Endothelial cell of hepatic sinusoid (primary cell): Measurements from ENCODE around the gene FGD6.
"Not testable (repeated sequence)": the region's sequence is repeated elsewhere in the genome, so short reads cannot be mapped to it uniquely, and the experiment has no call there.

ENCODE experiments used
- in situ Hi-C: cut with HindIII; loops from 2 replicates; pipeline ENCODE4 v1.10.0; 2017; ENCODE audit warnings: low sequenced_read_pairs

FGD6 gene

GRCh38 chr12:95099270-95099790 lies 117.9 kb downstream of the FGD6 start:
- in situ Hi-C loops: no loop called here

- in situ Hi-C loops: no loop called here
Observed at GRCh38 chr12:95096852-95097251, 120.4 kb downstream of the FGD6 start.

- in situ Hi-C loops: no loop called here
Observed at GRCh38 chr12:95096378-95096777, 120.9 kb downstream of the FGD6 start.

GRCh38 chr12:95095866-95096265 lies 121.4 kb downstream of the FGD6 start:
- in situ Hi-C loops: not testable (repeated sequence)

- in situ Hi-C loops: no loop called here
Observed at GRCh38 chr12:95089462-95089861, 127.8 kb downstream of the FGD6 start.

GRCh38 chr12:95088379-95088778 lies 128.9 kb downstream of the FGD6 start:
- in situ Hi-C loops: no loop called here

GRCh38 chr12:95085612-95086011 lies 131.7 kb downstream of the FGD6 start:
- in situ Hi-C loops: no loop called here

GRCh38 chr12:95083938-95084337 lies 133.3 kb downstream of the FGD6 start:
- in situ Hi-C loops: no loop called here

- in situ Hi-C loops: no loop called here
Observed at GRCh38 chr12:95083471-95083870, 133.8 kb downstream of the FGD6 start.

- in situ Hi-C loops: no loop called here
Observed at GRCh38 chr12:95077341-95077740, 139.9 kb downstream of the FGD6 start.

GRCh38 chr12:95074766-95075165 lies 142.5 kb downstream of the FGD6 start:
- in situ Hi-C loops: loop anchor here (5.0 kb wide), 2 partner anchors 87 to 202 kb away; no protein-coding TSS in a partner anchor

- in situ Hi-C loops: loop anchor here (5.0 kb wide), 2 partner anchors 87 to 202 kb away; no protein-coding TSS in a partner anchor
Observed at GRCh38 chr12:95073698-95074520, 143.4 kb downstream of the FGD6 start.

- in situ Hi-C loops: loop anchor here (5.0 kb wide), 2 partner anchors 86 to 201 kb away; no protein-coding TSS in a partner anchor
Observed at GRCh38 chr12:95072900-95073697, 144.2 kb downstream of the FGD6 start, which contains the start of gene NR2C1. Gene NR2C1 (minus strand): TSS chr12:95073618. CDS start chr12:95067384, 6,234 bp downstream.

- in situ Hi-C loops: loop anchor here (5.0 kb wide), 2 partner anchors 83 to 198 kb away; no protein-coding TSS in a partner anchor
Observed at GRCh38 chr12:95070378-95070777, 146.9 kb downstream of the FGD6 start.

- in situ Hi-C loops: no loop called here
Observed at GRCh38 chr12:95066091-95066855, 151.0 kb downstream of the FGD6 start.

- in situ Hi-C loops: no loop called here
Observed at GRCh38 chr12:95060951-95061350, 156.3 kb downstream of the FGD6 start.

GRCh38 chr12:95059984-95060383 lies 157.3 kb downstream of the FGD6 start:
- in situ Hi-C loops: loop anchor here (5.0 kb wide), 1 partner anchor 148 kb away; no protein-coding TSS in a partner anchor

- in situ Hi-C loops: loop anchor here (5.0 kb wide), 1 partner anchor 145 kb away; no protein-coding TSS in a partner anchor
Observed at GRCh38 chr12:95057424-95057823, 159.8 kb downstream of the FGD6 start.

- in situ Hi-C loops: loop anchor here (5.0 kb wide), 1 partner anchor 143 kb away; no protein-coding TSS in a partner anchor
Observed at GRCh38 chr12:95055057-95055456, 162.2 kb downstream of the FGD6 start.

- in situ Hi-C loops: no loop called here
Observed at GRCh38 chr12:95054206-95054605, 163.1 kb downstream of the FGD6 start.
